T-cell (primary cell): ENCODE measurements around the gene ETV4. TPM values are rescaled to one million over a fixed set of nuclear protein-coding genes. Genes with fewer than 3 reads are reported as not detected.

Experiments
- ATAC-seq, 4 experiments: fragments of 200-7000 bp in 3 of 4; fragments of 150-1000 bp in 1 of 4; cut with Tn5 transposase; replicated peaks in 1 of 4; 1 replicate in 3 of 4; 2 replicates in 1 of 4; pipeline ENCODE4 v1.10.0; 2021; ENCODE audit warnings: moderate library complexity in 3 of 4, mild to moderate bottlenecking in 2 of 4, moderate number of reproducible peaks in 1 of 4
- CTCF ChIA-PET, 2 donors: fragments of 300-600 bp; sonication (Branson Sonifier 250); formaldehyde crosslinking; loops; one replicate each; lab custom pipeline; 2022; ENCODE audit warnings: antibody characterized with exemption in 2 of 2; lab: Charles Lee
- POLR2A ChIA-PET, 2 donors: fragments of 300-600 bp; sonication (Branson Sonifier 250); formaldehyde crosslinking; loops; one replicate each; lab custom pipeline; 2022; ENCODE audit warnings: antibody characterized with exemption in 2 of 2; lab: Charles Lee
- DNase-seq, 35 experiments: peaks; one replicate each; pipeline versions ENCODE4 v3.0.0 to v3.0.0-alpha.2; 2013 to 2023
- H3K27ac ChIP-seq: one replicate; pipeline ENCODE4 v1.5.1; 2013; ENCODE audit warnings: low read length
- H3K27me3 ChIP-seq, 2 experiments: replicated peaks in 1 of 2; 1 replicate in 1 of 2; 2 replicates in 1 of 2; pipeline versions ENCODE4 v1.6.1 to v1.7.0; 2013; ENCODE audit warnings: low read length in 1 of 2, mixed read lengths in 1 of 2; ENCODE audit not compliant: control insufficient read depth in 2 of 2, insufficient read depth in 2 of 2; ENCODE audit errors: extremely low read depth in 1 of 2
- H3K36me3 ChIP-seq, 2 donors: 1 replicate in 1 of 2; 2 replicates in 1 of 2; pipeline versions ENCODE4 v1.6.1 to v1.7.0; 2013; ENCODE audit warnings: low read length in 1 of 2; ENCODE audit not compliant: control insufficient read depth in 2 of 2, insufficient read depth in 1 of 2; ENCODE audit errors: extremely low read depth in 1 of 2
- H3K4me1 ChIP-seq, 2 experiments: 1 replicate in 1 of 2; 2 replicates in 1 of 2; pipeline versions ENCODE4 v1.6.1 to v1.7.0; 2013; ENCODE audit warnings: low read length in 2 of 2, mixed read lengths in 1 of 2; ENCODE audit not compliant: insufficient read depth in 2 of 2, control insufficient read depth in 1 of 2; ENCODE audit errors: extremely low read depth in 1 of 2
- H3K4me3 ChIP-seq, 2 donors: 1 replicate in 1 of 2; 2 replicates in 1 of 2; pipeline versions ENCODE4 v1.5.1 to v1.7.0; 2013; ENCODE audit warnings: mild to moderate bottlenecking in 2 of 2, low read length in 1 of 2, moderate library complexity in 1 of 2; ENCODE audit not compliant: control insufficient read depth in 1 of 2; ENCODE audit errors: extremely low read depth in 1 of 2
- H3K9me3 ChIP-seq: 2 replicates; pipeline ENCODE4 v1.7.0; 2013
- H3K27ac Mint-ChIP-seq, 2 donors: one replicate each; pipeline ENCODE4 v1.8.0; 2020 to 2021; ENCODE audit warnings: mild to moderate bottlenecking in 2 of 2, mixed read lengths in 2 of 2
- H3K27me3 Mint-ChIP-seq, 2 donors: one replicate each; pipeline ENCODE4 v1.8.0; 2021 to 2022; ENCODE audit warnings: mixed read lengths in 2 of 2
- H3K36me3 Mint-ChIP-seq: one replicate; pipeline ENCODE4 v1.8.0; 2021; ENCODE audit warnings: mixed read lengths
- H3K4me1 Mint-ChIP-seq, 3 donors: one replicate each; pipeline ENCODE4 v1.8.0; 2020 to 2022; ENCODE audit warnings: mixed read lengths in 3 of 3, mild to moderate bottlenecking in 1 of 3
- H3K4me3 Mint-ChIP-seq, 3 donors: one replicate each; pipeline ENCODE4 v1.8.0; 2020 to 2022; ENCODE audit warnings: mild to moderate bottlenecking in 3 of 3, mixed read lengths in 3 of 3, moderate library complexity in 3 of 3
- H3K9me3 Mint-ChIP-seq, 3 donors: one replicate each; pipeline ENCODE4 v1.8.0; 2020 to 2022; ENCODE audit warnings: mixed read lengths in 3 of 3
- WGBS: methylation state at CpG from one replicate; pipeline ENCODE4 v1.1.5; 2013; ENCODE audit warnings: missing lambda C conversion rate; ENCODE audit not compliant: insufficient coverage; 5-methylcytosine and 5-hydroxymethylcytosine counted together
- total RNA-seq, 35 experiments: library from RNA in 6 of 35; stranded (reverse) in 6 of 35; fragments of 120-200 nt in 1 of 35; gene quantifications; one replicate each; pipeline versions ENCODE4 v1.2.1 to v1.2.4 and lab custom pipeline; 2013 to 2026

Gene ETV4
- total RNA-seq, 5 donors from 2014 or later (not counting 1 experiment from before 2014, with no cell fraction given) = 0.41 to 0.46 (median 0.44) TPM; not detected in 2

- H3K27me3 ChIP-seq = peaks cover 8 to 50% of the 10 kb centered on the region in 2 experiments
- ATAC-seq (no peak), DNase-seq (no peak)
- no CpG with 5 or more reads among the region's 8 CpGs for WGBS
- H3K4me3 ChIP-seq = no peak overlapping the region
- H3K4me1 ChIP-seq = peaks cover 6 to 29% of the 10 kb centered on the region in 2 experiments
- H3K27ac Mint-ChIP-seq = no peak overlapping the region
- CTCF ChIA-PET = no interaction called here
- no peak overlapping the region for H3K27ac ChIP-seq
- POLR2A ChIA-PET = no interaction called here
- no peak overlapping the region for H3K4me3 Mint-ChIP-seq
- H3K27me3 Mint-ChIP-seq = peaks cover 25 to 41% of the 10 kb centered on the region in 2 donors
- H3K9me3 ChIP-seq = no peaks in the 10 kb centered on the region
- no peaks in the 10 kb centered on the region for H3K9me3 Mint-ChIP-seq
- no peaks in the 10 kb centered on the region for H3K36me3 ChIP-seq
- no peaks in the 10 kb centered on the region for H3K36me3 Mint-ChIP-seq
- peaks cover 21 to 25% (median 23%) of the 10 kb centered on the region in 3 donors for H3K4me1 Mint-ChIP-seq
Measured at GRCh38 chr17:43542859-43543258, 3.3 kb downstream of the ETV4 start.

GRCh38 chr17:43540821-43541674 lies 5.1 kb downstream of the ETV4 start:
- POLR2A ChIA-PET = no interaction called here

DNA sequence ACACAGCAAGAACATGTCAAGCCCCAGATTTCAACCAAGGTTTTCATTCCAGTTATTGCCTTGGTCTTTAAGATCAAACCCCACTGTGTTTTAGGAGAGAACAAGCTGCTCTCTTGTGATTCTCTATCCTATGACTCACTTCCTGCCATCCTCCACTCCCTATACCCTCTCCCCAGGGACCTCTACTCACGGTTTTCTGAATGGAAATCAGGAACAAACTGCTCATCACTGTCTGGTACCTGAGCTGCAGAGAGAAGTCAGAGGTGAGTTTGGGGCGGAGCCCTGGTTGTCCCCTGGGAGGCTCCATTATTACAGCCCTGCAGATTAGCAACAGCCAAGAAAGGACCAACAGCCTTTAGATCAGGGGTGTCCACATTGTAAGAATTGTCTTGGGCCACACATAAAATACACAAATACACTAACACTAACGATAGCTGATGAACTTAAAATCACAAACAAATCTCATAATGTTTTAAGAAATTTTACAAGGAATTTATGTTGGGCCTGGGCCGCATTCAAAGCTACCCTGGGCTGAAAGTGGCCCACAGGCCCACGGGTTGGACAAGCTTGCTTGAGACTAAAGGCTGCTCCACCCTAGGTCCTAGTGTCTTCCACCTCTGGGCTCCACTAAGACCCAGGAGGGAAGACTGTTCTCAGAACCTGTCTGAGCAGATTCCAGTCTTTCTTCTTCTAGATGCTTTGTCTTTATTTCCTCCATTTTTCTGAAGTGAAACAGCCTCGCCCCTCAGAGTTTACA lies 9.7 kb downstream of the ETV4 start:
- Histone ChIP-seq H3K4me1 (no peaks in the 10 kb centered on the region), H3K27ac (no peak overlapping the region), H3K4me3 (no peak overlapping the region), H3K27me3 (no peaks in the 10 kb centered on the region), H3K9me3 (no peaks in the 10 kb centered on the region), H3K36me3 (no peaks in the 10 kb centered on the region)
- Mint-ChIP-seq H3K27me3 (no peaks in the 10 kb centered on the region), H3K4me1 (no peaks in the 10 kb centered on the region), H3K36me3 (no peaks in the 10 kb centered on the region), H3K4me3 (no peak overlapping the region), H3K9me3 (no peaks in the 10 kb centered on the region), H3K27ac (no peak overlapping the region)
- ChIA-PET CTCF (no interaction called here), POLR2A (no interaction called here)
- no peak for ATAC-seq
- 70% methylated on average over 3 of the region's 6 CpGs for WGBS
- no peak for DNase-seq

More at GRCh38 chr17:43540821-43541674, 5.1 kb downstream of the ETV4 start:
- CTCF ChIA-PET = interaction anchor here (0.5 to 0.7 kb wide), 2 partner anchors 33 to 57 kb away, joined by 3 to 7 read pairs; partner anchors contain the start of gene DHX8 (in 1 of the 2)
- Histone ChIP-seq H3K9me3 (no peaks in the 10 kb centered on the region), H3K36me3 (no peaks in the 10 kb centered on the region), H3K27me3 (peaks cover 2 to 34% of the 10 kb centered on the region in 2 experiments), H3K27ac (no peak overlapping the region), H3K4me1 (peaks cover 0 to 13% of the 10 kb centered on the region in 2 experiments), H3K4me3 (no peak overlapping the region)
- no peaks in the 10 kb centered on the region for H3K36me3 Mint-ChIP-seq
- H3K27ac Mint-ChIP-seq = no peak overlapping the region
- no peaks in the 10 kb centered on the region for H3K9me3 Mint-ChIP-seq
- H3K27me3 Mint-ChIP-seq = peaks cover 10 to 25% of the 10 kb centered on the region in 2 donors
- no peak for ATAC-seq
- DNase-seq = no peak
- WGBS = 84% methylated on average over 4 of the region's 11 CpGs
- H3K4me1 Mint-ChIP-seq = peaks cover 5 to 9% (median 7%) of the 10 kb centered on the region in 3 donors
- no peak overlapping the region for H3K4me3 Mint-ChIP-seq

GRCh38 chr17:43534909-43535308 lies 11.2 kb downstream of the ETV4 start:
- H3K36me3 ChIP-seq = no peaks in the 10 kb centered on the region
- no peak overlapping the region for H3K27ac ChIP-seq
- WGBS = 85% methylated on average over 5 of the region's 5 CpGs
- DNase-seq (no peak), ATAC-seq (no peak)
- no peaks in the 10 kb centered on the region for H3K27me3 ChIP-seq
- Mint-ChIP-seq H3K9me3 (no peaks in the 10 kb centered on the region), H3K36me3 (no peaks in the 10 kb centered on the region), H3K27ac (no peak overlapping the region), H3K4me3 (no peak overlapping the region), H3K27me3 (no peaks in the 10 kb centered on the region), H3K4me1 (peaks cover 0 to 2% (median 0%) of the 10 kb centered on the region in 3 donors)
- no peak overlapping the region for H3K4me3 ChIP-seq
- ChIA-PET POLR2A (no interaction called here), CTCF (no interaction called here)
- H3K4me1 ChIP-seq = peaks cover 0 to 3% of the 10 kb centered on the region in 2 experiments
- H3K9me3 ChIP-seq = no peaks in the 10 kb centered on the region

DNA sequence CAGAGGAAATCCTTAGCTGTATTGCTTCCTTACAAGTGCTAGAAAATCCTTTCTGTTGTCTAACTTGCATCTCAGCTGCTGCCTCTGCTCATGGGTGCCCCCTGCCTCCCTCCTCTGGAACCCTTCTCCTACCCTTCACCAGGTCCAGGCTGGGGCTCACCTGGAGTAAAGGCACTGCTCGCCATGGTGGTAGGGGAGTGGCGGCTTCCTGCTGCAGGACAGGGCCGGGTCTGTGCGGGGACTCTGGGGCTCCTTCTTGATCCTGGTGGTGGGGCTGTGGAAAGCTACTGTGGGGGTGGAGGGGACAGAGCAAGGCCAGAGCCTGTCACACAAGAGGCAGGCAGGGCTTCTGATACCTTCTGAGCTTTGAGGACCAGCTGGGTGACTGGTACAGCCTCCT lies 12.4 kb downstream of the ETV4 start:
- H3K4me1 ChIP-seq = peaks cover 0 to 5% of the 10 kb centered on the region in 2 experiments
- H3K4me3 ChIP-seq = no peak overlapping the region
- POLR2A ChIA-PET = no interaction called here
- H3K27ac ChIP-seq = no peak overlapping the region
- Mint-ChIP-seq H3K9me3 (no peaks in the 10 kb centered on the region), H3K36me3 (peaks cover 3% of the 10 kb centered on the region), H3K27ac (no peak overlapping the region), H3K27me3 (no peaks in the 10 kb centered on the region), H3K4me1 (peaks cover 0 to 2% (median 2%) of the 10 kb centered on the region in 3 donors), H3K4me3 (no peak overlapping the region)
- CTCF ChIA-PET = interaction anchor here in 1 of 2 donors (0.6 kb wide), 1 partner anchor 248 kb away, joined by 3 read pairs; no protein-coding TSS in a partner anchor
- DNase-seq (no peak), ATAC-seq (no peak)
- peaks cover 0 to under 1% of the 10 kb centered on the region in 2 donors for H3K36me3 ChIP-seq
- no peaks in the 10 kb centered on the region for H3K27me3 ChIP-seq
- no CpG with 5 or more reads among the region's 4 CpGs for WGBS
- no peaks in the 10 kb centered on the region for H3K9me3 ChIP-seq

- DNase-seq (no peak), ATAC-seq (no peak)
- peaks cover 4% of the 10 kb centered on the region for H3K36me3 Mint-ChIP-seq
- no peak overlapping the region for H3K27ac Mint-ChIP-seq
- peaks cover 0 to 2% (median 2%) of the 10 kb centered on the region in 3 donors for H3K4me1 Mint-ChIP-seq
- peaks cover 0 to 5% of the 10 kb centered on the region in 2 experiments for H3K4me1 ChIP-seq
- no peaks in the 10 kb centered on the region for H3K27me3 Mint-ChIP-seq
- 85% methylated on average over 8 of the region's 10 CpGs for WGBS
- H3K27ac ChIP-seq = no peak overlapping the region
- no peaks in the 10 kb centered on the region for H3K27me3 ChIP-seq
- no peak overlapping the region for H3K4me3 Mint-ChIP-seq
- no peaks in the 10 kb centered on the region for H3K9me3 ChIP-seq
- no peak overlapping the region for H3K4me3 ChIP-seq
- H3K9me3 Mint-ChIP-seq = no peaks in the 10 kb centered on the region
- CTCF ChIA-PET = no interaction called here
- H3K36me3 ChIP-seq = peaks cover under 1 to 7% of the 10 kb centered on the region in 2 donors
- POLR2A ChIA-PET = no interaction called here
Measured at GRCh38 chr17:43532581-43532980, 13.6 kb downstream of the ETV4 start.
